ENCODE data around the gene SH3PXD2B.

- TF ChIP-seq, protein P1, sequence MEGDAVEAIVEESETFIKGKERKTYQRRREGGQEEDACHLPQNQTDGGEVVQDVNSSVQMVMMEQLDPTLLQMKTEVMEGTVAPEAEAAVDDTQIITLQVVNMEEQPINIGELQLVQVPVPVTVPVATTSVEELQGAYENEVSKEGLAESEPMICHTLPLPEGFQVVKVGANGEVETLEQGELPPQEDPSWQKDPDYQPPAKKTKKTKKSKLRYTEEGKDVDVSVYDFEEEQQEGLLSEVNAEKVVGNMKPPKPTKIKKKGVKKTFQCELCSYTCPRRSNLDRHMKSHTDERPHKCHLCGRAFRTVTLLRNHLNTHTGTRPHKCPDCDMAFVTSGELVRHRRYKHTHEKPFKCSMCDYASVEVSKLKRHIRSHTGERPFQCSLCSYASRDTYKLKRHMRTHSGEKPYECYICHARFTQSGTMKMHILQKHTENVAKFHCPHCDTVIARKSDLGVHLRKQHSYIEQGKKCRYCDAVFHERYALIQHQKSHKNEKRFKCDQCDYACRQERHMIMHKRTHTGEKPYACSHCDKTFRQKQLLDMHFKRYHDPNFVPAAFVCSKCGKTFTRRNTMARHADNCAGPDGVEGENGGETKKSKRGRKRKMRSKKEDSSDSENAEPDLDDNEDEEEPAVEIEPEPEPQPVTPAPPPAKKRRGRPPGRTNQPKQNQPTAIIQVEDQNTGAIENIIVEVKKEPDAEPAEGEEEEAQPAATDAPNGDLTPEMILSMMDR (IDR thresholded peaks at IDR 0.05) = no peak
- TF ChIP-seq POLR2A (IDR thresholded peaks at IDR 0.05) = no peak
Measured at GRCh38 chr5:172424808-172425207, 29.5 kb downstream of the SH3PXD2B start.

Measured in tibial nerve (tissue), 3 donors.